Vagina (tissue), 2 donors: ENCODE results near the gene CX3CL1.

Experiments used
- POLR2A ChIP-seq, 2 donors: fragments of 450-650 bp; IDR thresholded peaks; one replicate each; pipeline ENCODE4 v1.6.1; 2017; ENCODE audit warnings: antibody characterized with exemption in 2 of 2, mild to moderate bottlenecking in 2 of 2, moderate library complexity in 2 of 2
- TF ChIP-seq, protein P1 (sequence below), 3 experiments: fragments of 450-650 bp in 2 of 3; fragments of 200-600 bp in 1 of 3; sonication (generic) in 1 of 3; IDR thresholded peaks; one replicate each; pipeline ENCODE4 v1.5.1; 2017 to 2019; ENCODE audit warnings: antibody characterized with exemption in 3 of 3, mild to moderate bottlenecking in 2 of 3, moderate library complexity in 2 of 3

DNA sequence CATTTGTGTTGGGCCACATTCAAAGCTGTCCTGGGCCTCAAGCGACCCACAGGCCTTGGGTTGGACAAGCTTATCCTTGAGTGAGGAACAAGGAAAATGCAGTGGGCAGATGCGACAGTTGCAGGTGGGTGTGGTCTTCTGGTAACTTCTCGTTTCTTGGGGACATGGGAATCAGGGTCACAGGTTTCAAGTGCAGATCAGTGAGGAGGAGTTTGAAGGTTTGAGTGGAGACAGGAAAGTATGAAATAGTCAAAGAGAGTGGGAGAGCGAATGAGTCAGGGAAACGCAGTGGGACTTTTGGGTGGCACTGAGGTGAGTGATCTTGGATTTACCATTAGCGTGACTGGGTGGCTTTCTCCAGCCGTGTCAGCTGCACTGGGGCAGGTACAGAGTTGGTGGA is 29.1 kb upstream of the CX3CL1 start:
- no peak for TF ChIP-seq POLR2A (IDR thresholded peaks at IDR 0.05)
- TF ChIP-seq, protein P1, sequence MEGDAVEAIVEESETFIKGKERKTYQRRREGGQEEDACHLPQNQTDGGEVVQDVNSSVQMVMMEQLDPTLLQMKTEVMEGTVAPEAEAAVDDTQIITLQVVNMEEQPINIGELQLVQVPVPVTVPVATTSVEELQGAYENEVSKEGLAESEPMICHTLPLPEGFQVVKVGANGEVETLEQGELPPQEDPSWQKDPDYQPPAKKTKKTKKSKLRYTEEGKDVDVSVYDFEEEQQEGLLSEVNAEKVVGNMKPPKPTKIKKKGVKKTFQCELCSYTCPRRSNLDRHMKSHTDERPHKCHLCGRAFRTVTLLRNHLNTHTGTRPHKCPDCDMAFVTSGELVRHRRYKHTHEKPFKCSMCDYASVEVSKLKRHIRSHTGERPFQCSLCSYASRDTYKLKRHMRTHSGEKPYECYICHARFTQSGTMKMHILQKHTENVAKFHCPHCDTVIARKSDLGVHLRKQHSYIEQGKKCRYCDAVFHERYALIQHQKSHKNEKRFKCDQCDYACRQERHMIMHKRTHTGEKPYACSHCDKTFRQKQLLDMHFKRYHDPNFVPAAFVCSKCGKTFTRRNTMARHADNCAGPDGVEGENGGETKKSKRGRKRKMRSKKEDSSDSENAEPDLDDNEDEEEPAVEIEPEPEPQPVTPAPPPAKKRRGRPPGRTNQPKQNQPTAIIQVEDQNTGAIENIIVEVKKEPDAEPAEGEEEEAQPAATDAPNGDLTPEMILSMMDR (IDR thresholded peaks at IDR 0.05): no peak
